IPS-18c (cell line): Measurements from ENCODE around the gene ZNG1A.
"Not testable (repeated sequence)": the region's sequence is repeated elsewhere in the genome, so short reads cannot be mapped to it uniquely, and the experiment has no call there.

Experiments used
- H3K4me3 ChIP-seq: 2 replicates; pipeline ENCODE4 v1.7.0; 2013; ENCODE audit warnings: low read depth, mild to moderate bottlenecking, low read length, moderate library complexity; ENCODE audit not compliant: insufficient read depth
- H3K9me3 ChIP-seq: one replicate; pipeline ENCODE4 v1.6.1; 2013; ENCODE audit warnings: mild to moderate bottlenecking, low read length, moderate library complexity; ENCODE audit not compliant: control insufficient read depth, insufficient read depth

The ZNG1A gene

GRCh38 chr9:178970-179383 lies at the start of gene ZNG1A:
Gene ZNG1A (minus strand): TSS chr9:179056. CDS start chr9:178969, 87 bp downstream.
- H3K4me3 ChIP-seq: peak within 1 kb of the TSS; percentile 47; the same call in 1 of the 2 replicates
- H3K9me3 ChIP-seq: not testable (repeated sequence)

DNA sequence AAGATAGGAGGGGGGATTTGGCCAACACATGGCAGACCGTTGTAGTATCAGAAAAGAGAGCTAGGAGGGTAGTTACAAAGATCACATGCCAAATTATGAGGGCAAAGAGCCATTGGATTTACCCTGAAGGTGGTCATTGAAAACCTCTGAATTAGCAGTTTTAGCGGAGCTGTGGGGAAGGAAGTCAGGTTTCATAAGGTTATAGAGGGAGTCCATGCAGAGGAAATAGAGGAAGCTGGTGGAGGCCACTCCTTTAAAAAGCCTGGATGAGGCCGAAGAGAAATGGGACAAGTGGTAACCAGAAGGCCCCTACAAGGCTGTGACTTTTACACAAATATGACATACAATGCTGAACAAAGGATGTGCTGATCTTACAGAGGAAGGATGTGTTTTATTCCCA lies 49.0 kb upstream of the ZNG1A start:
- Histone ChIP-seq H3K4me3 (no peak overlapping the region), H3K9me3 (no peaks in the 10 kb centered on the region)

GRCh38 chr9:224582-225520 lies 46.0 kb upstream of the ZNG1A start:
- no peak overlapping the region for H3K4me3 ChIP-seq
- no peaks in the 10 kb centered on the region for H3K9me3 ChIP-seq

DNA sequence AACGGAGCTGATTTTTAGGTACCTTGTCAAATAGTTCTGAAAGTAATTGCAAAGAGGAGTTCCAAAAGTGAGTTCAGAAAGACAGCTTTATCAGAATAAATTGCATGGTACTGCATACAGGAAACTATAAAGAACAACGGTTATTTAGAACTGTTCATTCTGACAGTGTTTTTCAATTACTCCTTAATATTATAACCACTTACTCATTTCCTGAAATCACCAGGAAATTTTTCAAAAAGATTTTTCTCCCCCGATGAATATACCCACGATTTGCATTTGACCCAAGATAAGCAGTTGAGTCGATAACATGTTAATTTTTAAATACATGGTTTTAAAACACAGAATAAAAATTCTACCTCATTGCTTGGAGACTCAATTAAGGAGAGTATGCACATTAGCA lies 45.2 kb upstream of the ZNG1A start:
- Histone ChIP-seq H3K9me3 (no peaks in the 10 kb centered on the region), H3K4me3 (no peak overlapping the region)

DNA sequence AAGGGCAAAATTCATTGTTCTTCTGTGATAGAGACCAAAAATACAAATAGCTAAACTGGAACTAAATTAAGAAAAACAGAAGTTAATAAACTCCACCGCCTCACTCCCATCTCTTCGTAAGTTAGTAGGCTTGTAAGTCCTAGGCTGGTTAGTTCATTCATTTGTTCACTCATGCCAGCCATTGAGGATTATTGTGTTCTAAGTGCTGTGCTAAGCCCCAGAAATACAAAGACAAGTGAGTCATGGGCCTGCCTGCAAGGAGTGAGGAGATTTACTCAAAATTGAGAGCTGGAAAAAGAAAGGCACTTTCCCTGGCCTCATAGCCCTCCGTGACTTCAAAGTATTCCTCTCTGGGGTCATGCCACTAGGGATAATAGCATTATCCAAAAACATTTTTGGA lies 44.3 kb upstream of the ZNG1A start:
- no peak overlapping the region for H3K4me3 ChIP-seq
- no peaks in the 10 kb centered on the region for H3K9me3 ChIP-seq

- Histone ChIP-seq H3K4me3 (no peak overlapping the region), H3K9me3 (no peaks in the 10 kb centered on the region)
These were observed 43.3 kb upstream of the ZNG1A start for GRCh38 chr9:221989-222776.

DNA sequence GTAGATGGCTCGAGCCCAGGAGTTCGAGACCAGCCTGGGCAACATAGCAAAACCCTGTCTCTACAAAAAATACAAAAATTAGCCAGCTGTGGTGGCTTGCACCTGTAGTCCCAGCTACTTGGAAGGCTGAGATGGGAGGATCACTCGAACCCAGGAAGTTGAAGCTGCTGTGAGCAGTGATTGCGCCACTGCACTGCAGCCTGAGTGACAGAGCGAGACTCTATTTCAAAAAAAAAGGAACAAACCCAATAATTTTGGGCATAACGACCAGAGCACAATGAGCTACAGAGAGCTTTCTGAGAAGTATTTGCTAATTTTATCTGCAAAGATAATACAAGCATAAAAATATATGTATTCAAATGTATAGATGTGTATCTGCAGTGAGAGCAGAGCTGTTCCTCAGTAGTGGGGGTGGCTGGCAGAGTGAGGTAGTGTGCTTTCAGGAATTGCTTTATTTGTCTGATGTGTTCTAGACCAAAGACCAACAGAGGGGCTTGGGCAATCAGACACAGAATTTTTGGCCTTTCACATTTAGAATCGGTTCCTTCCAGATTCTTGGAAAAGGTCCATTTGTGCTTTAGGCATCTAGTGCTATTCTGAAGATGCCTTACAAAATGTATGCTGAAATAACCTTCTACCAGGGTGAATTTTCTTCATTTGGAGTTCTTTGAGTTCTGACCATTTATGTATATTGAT lies 41.0 kb upstream of the ZNG1A start:
- H3K4me3 ChIP-seq: no peak overlapping the region
- peaks cover 3% of the 10 kb centered on the region for H3K9me3 ChIP-seq

DNA sequence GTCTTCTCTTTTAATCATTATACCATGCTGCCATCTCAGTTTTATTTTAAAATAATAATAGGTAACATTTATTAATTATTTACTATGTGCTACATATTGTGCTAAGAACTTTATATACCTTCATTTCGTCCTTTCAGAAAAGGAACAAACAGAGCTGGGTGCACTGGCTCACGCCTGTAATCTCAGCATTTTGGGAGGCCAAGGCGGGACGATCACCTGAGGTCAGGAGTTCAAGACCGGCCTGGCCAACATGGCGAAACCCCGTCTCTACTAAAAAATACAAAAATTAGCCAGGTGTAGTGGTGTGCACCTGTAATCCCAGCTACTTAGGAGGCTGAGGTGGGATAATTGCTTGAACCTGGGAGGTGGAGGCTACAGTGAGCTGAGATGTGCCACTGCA lies 40.2 kb upstream of the ZNG1A start:
- H3K4me3 ChIP-seq, H3K9me3 ChIP-seq: not testable (repeated sequence)

GRCh38 chr9:217950-218349 lies 39.1 kb upstream of the ZNG1A start:
- Histone ChIP-seq H3K4me3 (no peak overlapping the region), H3K9me3 (peaks cover 3% of the 10 kb centered on the region)

DNA sequence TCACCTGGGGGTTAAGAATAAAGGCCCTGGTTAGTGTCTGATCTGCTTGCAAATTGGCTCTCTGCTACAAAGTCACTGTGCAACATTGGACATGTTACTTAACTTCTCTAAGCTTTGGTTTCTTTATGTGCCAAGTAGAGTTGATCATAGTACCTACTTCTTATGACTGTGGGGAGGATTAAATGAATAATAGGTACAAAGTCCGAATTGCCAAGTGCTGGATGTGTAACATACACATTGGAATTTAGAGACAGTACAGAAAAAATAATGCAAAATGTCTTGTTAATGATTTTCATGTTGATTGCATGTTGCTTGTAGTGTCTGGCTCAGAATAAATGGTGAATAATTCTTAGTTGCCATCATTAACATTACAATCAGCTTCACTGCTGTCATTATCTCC lies 38.0 kb upstream of the ZNG1A start:
- Histone ChIP-seq H3K9me3 (peaks cover 3% of the 10 kb centered on the region), H3K4me3 (no peak overlapping the region)

GRCh38 chr9:215631-216155 lies 36.8 kb upstream of the ZNG1A start:
- Histone ChIP-seq H3K4me3 (peak overlapping the region; percentile 68), H3K9me3 (peaks cover 3% of the 10 kb centered on the region)

GRCh38 chr9:214648-215493 lies 36.0 kb upstream of the ZNG1A start, which contains the start of gene DOCK8:
Gene DOCK8 (plus strand): TSS chr9:214865. CDS start chr9:214977, 112 bp downstream.
- peaks cover 3% of the 10 kb centered on the region for H3K9me3 ChIP-seq
- peak within 1 kb of the TSS; percentile 68 for H3K4me3 ChIP-seq

DNA sequence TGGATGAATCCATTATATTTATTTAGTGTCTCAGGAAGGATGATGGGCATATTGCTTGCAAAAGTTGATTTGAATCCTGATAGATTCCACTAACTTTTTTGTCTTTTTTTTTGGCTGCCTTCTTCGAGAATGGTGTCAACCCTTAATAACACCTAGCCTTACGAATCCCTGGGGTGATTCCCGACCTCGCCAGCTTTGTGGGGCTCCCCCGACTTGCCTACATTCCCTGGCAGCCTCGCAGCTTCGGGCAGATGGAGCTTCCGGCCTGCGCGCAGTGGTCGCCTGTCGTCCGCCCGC lies 35.4 kb upstream of the ZNG1A start:
- Histone ChIP-seq H3K4me3 (peak overlapping the region; percentile 68), H3K9me3 (peaks cover 3% of the 10 kb centered on the region)

- H3K4me3 ChIP-seq, H3K9me3 ChIP-seq: not testable (repeated sequence)
These were observed 35.0 kb upstream of the ZNG1A start for GRCh38 chr9:213901-214300.

GRCh38 chr9:212297-212696 lies 33.4 kb upstream of the ZNG1A start:
- H3K4me3 ChIP-seq: no peak overlapping the region
- H3K9me3 ChIP-seq: peaks cover 3% of the 10 kb centered on the region

- no peak overlapping the region for H3K4me3 ChIP-seq
- peaks cover 3% of the 10 kb centered on the region for H3K9me3 ChIP-seq
These were observed 32.7 kb upstream of the ZNG1A start for GRCh38 chr9:211557-211956.

GRCh38 chr9:211036-211435 lies 32.2 kb upstream of the ZNG1A start:
- Histone ChIP-seq H3K4me3 (no peak overlapping the region), H3K9me3 (peaks cover 3% of the 10 kb centered on the region)
